Activated CD8-positive, alpha-beta T cell treated with anti-CD3 and anti-CD28 coated beads for 36 hours (primary cell): Measurements from ENCODE around the gene ZNFX1. TPM values are rescaled to one million over a fixed set of nuclear protein-coding genes. Genes with fewer than 3 reads are reported as not detected.

ENCODE experiments used
- ATAC-seq: fragments of 200-7000 bp; cut with Tn5 transposase; one replicate; pipeline ENCODE4 v1.10.0; 2021; ENCODE audit warnings: mild to moderate bottlenecking, moderate library complexity
- CTCF ChIA-PET: fragments of 350-600 bp; sonication (Branson Sonifier 250); formaldehyde crosslinking; loops from one replicate; lab custom pipeline; 2021; ENCODE audit warnings: antibody characterized with exemption; lab: Charles Lee
- POLR2A ChIA-PET: fragments of 350-600 bp; sonication (Branson Sonifier 250); formaldehyde crosslinking; loops from one replicate; lab custom pipeline; 2021; ENCODE audit warnings: antibody characterized with exemption; lab: Charles Lee
- DNase-seq: peaks from one replicate; pipeline ENCODE4 v3.0.0-alpha.2; 2020
- H3K27ac Mint-ChIP-seq: one replicate; pipeline ENCODE4 v1.8.0; 2021; ENCODE audit warnings: mild to moderate bottlenecking, mixed read lengths
- H3K27me3 Mint-ChIP-seq: one replicate; pipeline ENCODE4 v1.8.0; 2021; ENCODE audit warnings: mixed read lengths
- H3K36me3 Mint-ChIP-seq: one replicate; pipeline ENCODE4 v1.8.0; 2021; ENCODE audit warnings: low read depth, mixed read lengths
- H3K4me1 Mint-ChIP-seq: one replicate; pipeline ENCODE4 v1.8.0; 2021; ENCODE audit warnings: low read depth, mixed read lengths
- H3K4me3 Mint-ChIP-seq: one replicate; pipeline ENCODE4 v1.8.0; 2021; ENCODE audit warnings: mild to moderate bottlenecking, moderate library complexity, mixed read lengths
- H3K9me3 Mint-ChIP-seq: one replicate; pipeline ENCODE4 v1.8.0; 2021; ENCODE audit warnings: mixed read lengths
- intact Hi-C: fragments of 100-400 bp; cut with micrococcal nuclease; formaldehyde crosslinking; loops from one replicate; pipeline ENCODE4 v1.10.0; 2022
- total RNA-seq, 2 experiments: library from RNA; stranded (reverse); gene quantifications; one replicate each; pipeline ENCODE4 v1.2.3, GENCODE V29; 2021
- TF ChIP-seq, protein P1 (sequence below): fragments of 200-600 bp; IDR thresholded peaks from one replicate; pipeline ENCODE4 v1.8.0; 2022; ENCODE audit warnings: antibody characterized with exemption, mild to moderate bottlenecking

Gene ZNFX1
- total RNA-seq, 2 experiments from 2014 or later: 27.4 to 27.7 TPM

DNA sequence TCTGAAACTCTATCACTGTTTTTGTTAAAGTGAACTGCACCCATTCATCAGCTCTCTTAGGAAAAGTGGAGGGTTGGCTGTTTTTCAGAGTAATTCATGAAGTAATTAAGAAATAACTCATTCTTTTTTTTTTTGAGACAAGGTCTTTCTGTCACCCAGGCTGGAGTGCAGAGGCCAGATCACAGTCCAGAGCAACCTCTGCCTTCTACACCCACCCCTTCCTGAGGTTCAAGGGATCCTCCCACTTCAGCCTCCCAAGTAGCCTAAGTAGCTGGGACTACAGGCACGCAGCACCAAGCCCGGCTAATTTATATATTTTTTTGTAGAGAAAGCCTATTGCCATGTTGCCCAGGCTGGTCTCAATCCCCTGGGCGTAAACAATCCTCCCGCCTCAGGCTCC, 2.6 kb downstream of the ZNFX1 start:
- intact Hi-C loops: no loop called here
- CTCF ChIA-PET: no interaction called here
- Mint-ChIP-seq H3K4me1 (peaks cover 46% of the 10 kb centered on the region), H3K27ac (peak overlapping the region; percentile 100), H3K9me3 (no peaks in the 10 kb centered on the region), H3K4me3 (peak overlapping the region; percentile 100), H3K27me3 (peaks cover 2% of the 10 kb centered on the region), H3K36me3 (peaks cover 68% of the 10 kb centered on the region)
- DNase-seq (no peak), ATAC-seq (no peak)
- POLR2A ChIA-PET: interaction anchor here (0.6 to 4.3 kb wide), 9 partner anchors 10 to 229 kb away, joined by 3 to 22 read pairs (median 4); partner anchors contain the start of gene CSE1L
- TF ChIP-seq, protein P1, sequence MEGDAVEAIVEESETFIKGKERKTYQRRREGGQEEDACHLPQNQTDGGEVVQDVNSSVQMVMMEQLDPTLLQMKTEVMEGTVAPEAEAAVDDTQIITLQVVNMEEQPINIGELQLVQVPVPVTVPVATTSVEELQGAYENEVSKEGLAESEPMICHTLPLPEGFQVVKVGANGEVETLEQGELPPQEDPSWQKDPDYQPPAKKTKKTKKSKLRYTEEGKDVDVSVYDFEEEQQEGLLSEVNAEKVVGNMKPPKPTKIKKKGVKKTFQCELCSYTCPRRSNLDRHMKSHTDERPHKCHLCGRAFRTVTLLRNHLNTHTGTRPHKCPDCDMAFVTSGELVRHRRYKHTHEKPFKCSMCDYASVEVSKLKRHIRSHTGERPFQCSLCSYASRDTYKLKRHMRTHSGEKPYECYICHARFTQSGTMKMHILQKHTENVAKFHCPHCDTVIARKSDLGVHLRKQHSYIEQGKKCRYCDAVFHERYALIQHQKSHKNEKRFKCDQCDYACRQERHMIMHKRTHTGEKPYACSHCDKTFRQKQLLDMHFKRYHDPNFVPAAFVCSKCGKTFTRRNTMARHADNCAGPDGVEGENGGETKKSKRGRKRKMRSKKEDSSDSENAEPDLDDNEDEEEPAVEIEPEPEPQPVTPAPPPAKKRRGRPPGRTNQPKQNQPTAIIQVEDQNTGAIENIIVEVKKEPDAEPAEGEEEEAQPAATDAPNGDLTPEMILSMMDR: no peak

DNA sequence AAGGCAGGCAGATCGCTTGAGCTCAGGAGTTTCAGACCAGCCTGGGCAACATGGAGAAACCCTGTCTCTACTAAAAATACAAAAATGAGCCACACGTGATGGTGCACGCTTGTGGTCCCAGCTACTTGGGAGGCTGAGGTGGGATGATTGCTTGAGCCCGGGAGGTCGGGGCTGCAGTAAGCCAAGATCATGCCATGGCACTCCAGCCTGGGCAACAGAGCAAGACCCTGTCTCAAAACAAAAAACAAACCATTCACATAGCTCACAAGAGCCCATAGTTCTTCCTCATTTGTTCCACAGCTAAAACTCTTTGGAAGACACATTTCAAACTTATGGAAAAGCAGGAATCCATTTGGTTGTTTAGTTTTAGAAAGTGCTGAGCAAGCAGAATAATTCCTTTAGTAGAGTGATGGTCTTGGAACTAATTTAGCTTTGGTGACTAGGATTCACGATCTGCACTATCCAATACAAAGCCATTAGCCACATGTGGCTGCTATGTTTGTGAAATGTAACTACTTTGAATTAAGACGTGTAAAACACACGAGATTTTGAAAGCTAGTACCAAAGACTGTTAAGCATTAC, 4.1 kb downstream of the ZNFX1 start:
- peaks cover 68% of the 10 kb centered on the region for H3K36me3 Mint-ChIP-seq
- no peak for ATAC-seq
- peaks cover 2% of the 10 kb centered on the region for H3K27me3 Mint-ChIP-seq
- DNase-seq: no peak
- H3K4me1 Mint-ChIP-seq: peaks cover 55% of the 10 kb centered on the region
- POLR2A ChIA-PET: interaction anchor here (1.0 to 4.3 kb wide), 8 partner anchors 7 to 228 kb away, joined by 3 to 22 read pairs (median 4); no protein-coding TSS in a partner anchor
- H3K4me3 Mint-ChIP-seq: peak overlapping the region; percentile 10
- intact Hi-C loops: no loop called here
- CTCF ChIA-PET: interaction anchor here (0.8 to 1.4 kb wide), 3 partner anchors 9 to 56 kb away, joined by 4 read pairs; no protein-coding TSS in a partner anchor
- H3K9me3 Mint-ChIP-seq: peaks cover 4% of the 10 kb centered on the region
- TF ChIP-seq, protein P1: no peak
- peak overlapping the region; percentile 55 for H3K27ac Mint-ChIP-seq

DNA sequence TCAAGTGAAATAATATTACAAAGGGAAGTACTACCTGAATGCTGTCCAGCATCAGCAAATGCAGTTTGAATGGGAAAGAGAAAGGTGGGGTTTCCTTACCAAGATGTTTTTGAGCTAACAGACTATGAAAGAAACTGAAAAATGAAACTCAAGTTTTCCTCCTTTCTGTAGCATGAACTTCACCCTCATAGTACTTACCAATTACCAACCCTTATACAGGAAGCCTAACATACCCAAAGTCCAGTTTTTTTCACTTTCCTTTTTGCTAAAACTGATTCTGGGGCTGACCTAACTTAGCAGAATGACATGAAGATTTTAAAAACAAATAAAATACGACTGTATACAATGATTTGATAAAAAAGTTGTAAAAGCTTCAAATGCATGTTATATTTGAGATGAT, 5.2 kb downstream of the ZNFX1 start:
- DNase-seq (no peak), ATAC-seq (no peak)
- CTCF ChIA-PET: interaction anchor here (1.0 to 1.4 kb wide), 2 partner anchors 26 to 55 kb away, joined by 3 to 4 read pairs; no protein-coding TSS in a partner anchor
- Mint-ChIP-seq H3K4me3 (peak overlapping the region; percentile 39), H3K4me1 (peaks cover 63% of the 10 kb centered on the region), H3K27ac (peak overlapping the region; percentile 88), H3K9me3 (peaks cover 9% of the 10 kb centered on the region), H3K27me3 (no peaks in the 10 kb centered on the region), H3K36me3 (peaks cover 70% of the 10 kb centered on the region)
- intact Hi-C loops: no loop called here
- TF ChIP-seq, protein P1: no peak
- POLR2A ChIA-PET: interaction anchor here (0.6 to 3.2 kb wide), 7 partner anchors 8 to 227 kb away, joined by 3 to 12 read pairs (median 3); no protein-coding TSS in a partner anchor

DNA sequence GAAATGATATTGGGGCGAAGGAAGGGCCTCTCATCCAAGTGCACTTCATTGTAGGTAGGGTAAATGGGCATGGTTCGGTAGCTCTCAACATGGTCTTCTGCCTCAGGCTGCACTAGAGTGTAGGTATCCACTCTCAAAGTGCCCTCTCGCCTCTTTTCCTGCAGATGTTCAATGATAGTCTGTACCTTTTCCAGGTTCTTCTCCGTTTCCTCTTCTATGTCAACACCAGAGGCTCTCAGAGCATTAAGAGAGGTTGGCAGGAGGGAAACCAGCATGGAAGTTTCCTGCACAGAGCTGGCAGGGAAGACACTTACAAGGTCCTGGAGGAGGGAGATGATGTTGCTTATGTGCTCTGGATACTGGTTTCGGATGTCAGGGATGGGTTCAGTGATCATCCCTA, 7.1 kb downstream of the ZNFX1 start:
- H3K36me3 Mint-ChIP-seq: peaks cover 69% of the 10 kb centered on the region
- intact Hi-C loops: no loop called here
- no peaks in the 10 kb centered on the region for H3K27me3 Mint-ChIP-seq
- ChIA-PET CTCF (interaction anchor here (0.7 to 1.5 kb wide), 3 partner anchors 20 to 53 kb away, joined by 3 to 5 read pairs (median 3); no protein-coding TSS in a partner anchor), POLR2A (interaction anchor here (0.9 to 10.4 kb wide), 9 partner anchors 8 to 294 kb away, joined by 3 to 134 read pairs (median 6); partner anchors contain the start of gene ZNFX1)
- peaks cover 9% of the 10 kb centered on the region for H3K9me3 Mint-ChIP-seq
- H3K4me1 Mint-ChIP-seq: peaks cover 66% of the 10 kb centered on the region
- peak overlapping the region; percentile 73 for H3K4me3 Mint-ChIP-seq
- ATAC-seq (no peak), DNase-seq (no peak)
- TF ChIP-seq, protein P1: no peak
- peak overlapping the region; percentile 60 for H3K27ac Mint-ChIP-seq

DNA sequence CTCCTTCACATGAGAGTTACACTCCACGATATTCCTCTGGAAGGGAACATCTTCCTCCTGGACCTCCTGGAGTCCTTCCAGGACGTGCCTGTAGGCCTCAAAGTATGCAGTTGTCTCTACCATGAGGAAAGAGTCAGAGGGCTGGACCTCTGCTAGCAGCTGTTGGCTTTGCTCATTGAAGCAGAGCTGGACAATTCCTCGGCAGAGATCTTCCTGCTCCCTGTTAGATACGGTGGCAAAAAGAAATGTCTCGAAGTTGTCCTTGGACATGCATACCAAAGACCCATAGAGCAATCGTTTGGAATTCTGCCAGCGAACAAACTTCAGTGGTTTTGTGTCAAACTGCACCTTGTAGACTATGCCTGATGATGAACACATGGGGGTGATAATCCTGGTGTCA, 7.7 kb downstream of the ZNFX1 start:
- Mint-ChIP-seq H3K9me3 (peaks cover 9% of the 10 kb centered on the region), H3K27me3 (no peaks in the 10 kb centered on the region), H3K36me3 (peaks cover 68% of the 10 kb centered on the region), H3K4me3 (peak overlapping the region; percentile 73), H3K27ac (peak overlapping the region; percentile 60), H3K4me1 (peaks cover 63% of the 10 kb centered on the region)
- ChIA-PET POLR2A (interaction anchor here (1.0 to 10.4 kb wide), 6 partner anchors 8 to 23 kb away, joined by 3 to 134 read pairs (median 6); partner anchors contain the start of gene ZNFX1), CTCF (interaction anchor here (1.5 kb wide), 1 partner anchor 24 kb away, joined by 5 read pairs; no protein-coding TSS in a partner anchor)
- ATAC-seq (no peak), DNase-seq (no peak)
- TF ChIP-seq, protein P1: no peak
- intact Hi-C loops: no loop called here
